Neural progenitor cell (in vitro differentiated cells): ENCODE data around the gene EPS8. TPM values are rescaled to one million over a fixed set of nuclear protein-coding genes. Genes with fewer than 3 reads are reported as not detected.

Source experiments
- DNase-seq: peaks from one replicate; pipeline ENCODE4 v3.0.0-alpha.2; 2016; ENCODE audit warnings: low spot score
- H2AFZ ChIP-seq: fragments of 200-600 bp; sonication (generic); replicated peaks from 2 replicates; pipeline ENCODE4 v1.6.1; 2016; ENCODE audit warnings: antibody characterized with exemption
- H3F3A ChIP-seq: fragments of 200-600 bp; sonication (generic); 2 replicates; pipeline ENCODE4 v1.6.1; 2016; ENCODE audit warnings: antibody characterized with exemption, low read depth
- H3K27ac ChIP-seq: fragments of 200-600 bp; sonication (generic); 2 replicates; pipeline ENCODE4 v1.5.1; 2016; ENCODE audit warnings: mild to moderate bottlenecking
- H3K27me3 ChIP-seq: fragments of 200-600 bp; sonication (generic); 2 replicates; pipeline ENCODE4 v1.6.1; 2016; ENCODE audit warnings: mild to moderate bottlenecking, moderate library complexity
- H3K36me3 ChIP-seq: fragments of 200-600 bp; sonication (generic); 2 replicates; pipeline ENCODE4 v1.5.1; 2016
- H3K4me1 ChIP-seq: fragments of 200-600 bp; sonication (generic); 2 replicates; pipeline ENCODE4 v1.6.1; 2016; ENCODE audit warnings: mixed run types
- H3K4me2 ChIP-seq: fragments of 200-600 bp; sonication (generic); 2 replicates; pipeline ENCODE4 v1.6.1; 2016
- H3K4me3 ChIP-seq: fragments of 200-600 bp; sonication (generic); 2 replicates; pipeline ENCODE4 v1.5.1; 2016
- H3K79me2 ChIP-seq: fragments of 200-600 bp; sonication (generic); 2 replicates; pipeline ENCODE4 v1.6.1; 2016; ENCODE audit warnings: low read depth
- H3K9ac ChIP-seq: fragments of 200-600 bp; sonication (generic); 2 replicates; pipeline ENCODE4 v1.6.1; 2016
- H3K9me3 ChIP-seq: fragments of 200-600 bp; sonication (generic); 2 replicates; pipeline ENCODE4 v1.5.1; 2016; ENCODE audit warnings: low read depth
- H4K20me1 ChIP-seq: fragments of 200-600 bp; sonication (generic); 2 replicates; pipeline ENCODE4 v1.6.1; 2016; ENCODE audit warnings: low read depth
- H3K27ac Mint-ChIP-seq: 3 replicates; pipeline ENCODE4 v1.8.0; 2021; ENCODE audit warnings: mixed read lengths
- H3K27me3 Mint-ChIP-seq: 2 replicates; pipeline ENCODE4 v1.8.0; 2022; ENCODE audit warnings: low read depth, mild to moderate bottlenecking, inconsistent platforms, moderate library complexity, mixed read lengths; ENCODE audit not compliant: insufficient read depth
- H3K36me3 Mint-ChIP-seq: 3 replicates; pipeline ENCODE4 v1.8.0; 2021; ENCODE audit warnings: mixed read lengths
- H3K4me1 Mint-ChIP-seq: 3 replicates; pipeline ENCODE4 v1.8.0; 2021; ENCODE audit warnings: mixed read lengths
- H3K4me3 Mint-ChIP-seq: 3 replicates; pipeline ENCODE4 v1.8.0; 2021; ENCODE audit warnings: mild to moderate bottlenecking, moderate library complexity, mixed read lengths
- H3K9me3 Mint-ChIP-seq: 3 replicates; pipeline ENCODE4 v1.8.0; 2020; ENCODE audit warnings: mixed read lengths
- CTCF ChIP-seq: fragments of 200-600 bp; sonication (generic); IDR thresholded peaks from 2 replicates; pipeline ENCODE4 v1.5.1; 2017; ENCODE audit warnings: antibody characterized with exemption, mild to moderate bottlenecking
- EZH2 ChIP-seq: fragments of 200-600 bp; sonication (generic); IDR thresholded peaks from 2 replicates; pipeline ENCODE4 v1.6.1; 2017; ENCODE audit warnings: antibody characterized with exemption, mild to moderate bottlenecking, moderate library complexity
- EZH2phosphoT487 ChIP-seq: fragments of 200-600 bp; sonication (generic); IDR thresholded peaks from 2 replicates; pipeline ENCODE4 v1.6.1; 2017; ENCODE audit warnings: antibody characterized with exemption
- total RNA-seq: library from RNA; depleted of rRNA; stranded (reverse); fragments of >200 nt; gene quantifications from 2 replicates; pipeline ENCODE4 v1.2.3, GENCODE V29; 2015; ENCODE audit warnings: low replicate concordance

The EPS8 gene
- total RNA-seq, 1 donor from 2014 or later = 17.0 TPM

GRCh38 chr12:15679151-15679550 lies 110.0 kb downstream of the EPS8 start:
- Histone ChIP-seq H4K20me1 (no peaks in the 10 kb centered on the region), H3K9ac (no peak overlapping the region), H2AFZ (no peak overlapping the region), H3K9me3 (no peaks in the 10 kb centered on the region), H3K4me1 (peaks cover 19% of the 10 kb centered on the region), H3K36me3 (no peaks in the 10 kb centered on the region), H3F3A (no peaks in the 10 kb centered on the region), H3K27ac (no peak overlapping the region), H3K4me3 (no peak overlapping the region), H3K4me2 (no peak overlapping the region), H3K79me2 (no peaks in the 10 kb centered on the region), H3K27me3 (no peaks in the 10 kb centered on the region)
- Mint-ChIP-seq H3K4me3 (no peak overlapping the region), H3K36me3 (peaks cover 6% of the 10 kb centered on the region), H3K4me1 (peaks cover 40% of the 10 kb centered on the region), H3K27ac (no peak overlapping the region), H3K9me3 (no peaks in the 10 kb centered on the region), H3K27me3 (no peaks in the 10 kb centered on the region)
- no peak for DNase-seq
- TF ChIP-seq EZH2phosphoT487 (no peak), CTCF (no peak), EZH2 (no peak)

- DNase-seq = no peak
- H3K9ac ChIP-seq = no peak overlapping the region
- H3K9me3 ChIP-seq = no peaks in the 10 kb centered on the region
- no peak for TF ChIP-seq CTCF
- no peak for TF ChIP-seq EZH2
- TF ChIP-seq EZH2phosphoT487 = no peak
- peak overlapping the region; percentile 59 for H3K4me2 ChIP-seq
- H3K27ac Mint-ChIP-seq = peak overlapping the region; percentile 82
- H3K4me3 ChIP-seq = no peak overlapping the region
- H3K27me3 ChIP-seq = no peaks in the 10 kb centered on the region
- no peaks in the 10 kb centered on the region for H3F3A ChIP-seq
- peaks cover 52% of the 10 kb centered on the region for H3K4me1 Mint-ChIP-seq
- peaks cover 6% of the 10 kb centered on the region for H3K36me3 Mint-ChIP-seq
- H2AFZ ChIP-seq = peak overlapping the region; percentile 38
- H3K4me3 Mint-ChIP-seq = no peak overlapping the region
- H3K27ac ChIP-seq = no peak overlapping the region
- H3K79me2 ChIP-seq = no peaks in the 10 kb centered on the region
- H4K20me1 ChIP-seq = no peaks in the 10 kb centered on the region
- no peaks in the 10 kb centered on the region for H3K27me3 Mint-ChIP-seq
- H3K9me3 Mint-ChIP-seq = no peaks in the 10 kb centered on the region
- no peaks in the 10 kb centered on the region for H3K36me3 ChIP-seq
- H3K4me1 ChIP-seq = peaks cover 19% of the 10 kb centered on the region
These were observed 111.4 kb downstream of the EPS8 start for GRCh38 chr12:15677726-15678201.

- Histone ChIP-seq H3K4me3 (no peak overlapping the region), H3K4me1 (peaks cover 19% of the 10 kb centered on the region), H3K36me3 (no peaks in the 10 kb centered on the region), H3K9ac (no peak overlapping the region), H3K27me3 (no peaks in the 10 kb centered on the region), H3K79me2 (no peaks in the 10 kb centered on the region), H2AFZ (peak overlapping the region; percentile 38), H4K20me1 (no peaks in the 10 kb centered on the region), H3F3A (no peaks in the 10 kb centered on the region), H3K27ac (no peak overlapping the region), H3K9me3 (no peaks in the 10 kb centered on the region), H3K4me2 (peak overlapping the region; percentile 59)
- peaks cover 6% of the 10 kb centered on the region for H3K36me3 Mint-ChIP-seq
- TF ChIP-seq EZH2 (no peak), EZH2phosphoT487 (no peak), CTCF (no peak)
- DNase-seq = peak; percentile 49
- peak overlapping the region; percentile 59 for H3K4me3 Mint-ChIP-seq
- peak overlapping the region; percentile 85 for H3K27ac Mint-ChIP-seq
- no peaks in the 10 kb centered on the region for H3K9me3 Mint-ChIP-seq
- H3K27me3 Mint-ChIP-seq = no peaks in the 10 kb centered on the region
- peaks cover 58% of the 10 kb centered on the region for H3K4me1 Mint-ChIP-seq
These were observed 112.0 kb downstream of the EPS8 start for GRCh38 chr12:15677228-15677627.
